Kasumi-1 (cell line): ENCODE data around the gene RNF187.
"Not testable (repeated sequence)": the region's sequence is repeated elsewhere in the genome, so short reads cannot be mapped to it uniquely, and the experiment has no call there.

ENCODE experiments used
- DNase-seq, 2 experiments: peaks; one replicate each; lab custom pipeline; 2025; lab: John Stamatoyannopoulos, UW

The RNF187 gene

GRCh38 chr1:228460821-228461220 is 26.4 kb upstream of the RNF187 start:
- no peak for DNase-seq

- DNase-seq = no peak
Observed at GRCh38 chr1:228462560-228462959, 24.6 kb upstream of the RNF187 start.

- no peak for DNase-seq
Observed at GRCh38 chr1:228463009-228463558, 24.1 kb upstream of the RNF187 start.

- no peak for DNase-seq
Observed at GRCh38 chr1:228463559-228464455, 23.4 kb upstream of the RNF187 start.

- no peak for DNase-seq
Observed at GRCh38 chr1:228464487-228464983, 22.6 kb upstream of the RNF187 start.

- DNase-seq = no peak
Observed at GRCh38 chr1:228465141-228465540, 22.0 kb upstream of the RNF187 start.

GRCh38 chr1:228465571-228466146 is 21.5 kb upstream of the RNF187 start:
- DNase-seq = no peak

- not testable (repeated sequence) for DNase-seq
Observed at GRCh38 chr1:228468188-228468587, 19.0 kb upstream of the RNF187 start.

- no peak for DNase-seq
Observed at GRCh38 chr1:228469413-228470162, 17.6 kb upstream of the RNF187 start.

- DNase-seq = no peak
Observed at GRCh38 chr1:228471154-228471761, 15.9 kb upstream of the RNF187 start.

- DNase-seq = peak; percentile 54 to 67
Observed at GRCh38 chr1:228471762-228472398, 15.3 kb upstream of the RNF187 start.

- DNase-seq = peak; percentile 6 to 22
Observed at GRCh38 chr1:228472655-228473054, 14.5 kb upstream of the RNF187 start.

- no peak for DNase-seq
Observed at GRCh38 chr1:228474507-228474906, 12.7 kb upstream of the RNF187 start.

GRCh38 chr1:228475812-228476211 is 11.4 kb upstream of the RNF187 start:
- DNase-seq = no peak

- no peak for DNase-seq
Observed at GRCh38 chr1:228477263-228477662, 9.9 kb upstream of the RNF187 start.

GRCh38 chr1:228478326-228478725 is 8.9 kb upstream of the RNF187 start:
- DNase-seq = no peak

- DNase-seq = peak; percentile 5 to 30
Observed at GRCh38 chr1:228478912-228479711, 8.1 kb upstream of the RNF187 start.

- no peak for DNase-seq
Observed at GRCh38 chr1:228483789-228484188, 3.4 kb upstream of the RNF187 start.

GRCh38 chr1:228486596-228487335 is 416 bp upstream of the RNF187 start:
- peak; percentile 83 to 84 for DNase-seq
